Endodermal cell (in vitro differentiated cells): ENCODE results near the gene PSMB2. TPM values are rescaled to one million over a fixed set of nuclear protein-coding genes. Genes with fewer than 3 reads are reported as not detected.

Experiments
- DNase-seq: peaks from one replicate; pipeline ENCODE4 v3.0.0-alpha.2; 2017
- H3K27ac ChIP-seq: 2 replicates; pipeline ENCODE4 v1.5.1; 2013; ENCODE audit warnings: mild to moderate bottlenecking, low read depth, low read length, moderate library complexity
- H3K27me3 ChIP-seq: 2 replicates; pipeline ENCODE4 v1.6.1; 2013; ENCODE audit warnings: mild to moderate bottlenecking, low read length, moderate library complexity; ENCODE audit not compliant: insufficient read depth, control insufficient read depth, poor library complexity, severe bottlenecking
- H3K36me3 ChIP-seq: 2 replicates; pipeline ENCODE4 v1.7.0; 2013; ENCODE audit warnings: mild to moderate bottlenecking, low read length, moderate library complexity; ENCODE audit not compliant: control insufficient read depth, insufficient read depth
- H3K4me1 ChIP-seq: one replicate; pipeline ENCODE4 v1.7.0; 2013; ENCODE audit warnings: low read length; ENCODE audit not compliant: control insufficient read depth, insufficient read depth
- H3K4me3 ChIP-seq: 2 replicates; pipeline ENCODE4 v1.5.1; 2013; ENCODE audit warnings: mild to moderate bottlenecking, low read length, moderate library complexity
- H3K9ac ChIP-seq: 2 replicates; pipeline ENCODE4 v1.6.1; 2013; ENCODE audit warnings: mild to moderate bottlenecking, low read length, moderate library complexity; ENCODE audit not compliant: poor library complexity, severe bottlenecking; ENCODE audit errors: extremely low read depth
- H3K9me3 ChIP-seq: 2 replicates; pipeline ENCODE4 v1.6.1; 2013; ENCODE audit warnings: mild to moderate bottlenecking, low read length, moderate library complexity; ENCODE audit not compliant: control insufficient read depth
- H3K27ac Mint-ChIP-seq: 2 replicates; pipeline ENCODE4 v1.8.0; 2020; ENCODE audit warnings: mixed read lengths
- H3K27me3 Mint-ChIP-seq: 2 replicates; pipeline ENCODE4 v1.8.0; 2021; ENCODE audit warnings: mild to moderate bottlenecking, mixed read lengths; ENCODE audit not compliant: insufficient read depth
- H3K36me3 Mint-ChIP-seq: 2 replicates; pipeline ENCODE4 v1.8.0; 2020; ENCODE audit warnings: low read depth, mixed read lengths
- H3K4me1 Mint-ChIP-seq: 2 replicates; pipeline ENCODE4 v1.8.0; 2020; ENCODE audit warnings: mixed read lengths
- H3K4me3 Mint-ChIP-seq: 2 replicates; pipeline ENCODE4 v1.8.0; 2020; ENCODE audit warnings: mild to moderate bottlenecking, moderate library complexity, mixed read lengths
- H3K9me3 Mint-ChIP-seq: 2 replicates; pipeline ENCODE4 v1.8.0; 2020; ENCODE audit warnings: mild to moderate bottlenecking, mixed read lengths
- CTCF ChIP-seq: fragments of 200-600 bp; sonication (generic); conservative IDR thresholded peaks from 2 replicates; pipeline ENCODE4 v1.5.0; 2021; ENCODE audit warnings: antibody characterized with exemption, mild to moderate bottlenecking
- WGBS, 2 experiments: methylation state at CpG; one replicate each; pipeline versions ENCODE4 v1.1.5 to v1.1.7; 2013; ENCODE audit warnings: missing lambda C conversion rate in 2 of 2, mixed read lengths in 1 of 2; ENCODE audit not compliant: insufficient coverage in 1 of 2, insufficient read length in 1 of 2; 5-methylcytosine and 5-hydroxymethylcytosine counted together
- total RNA-seq, 2 donors: library from RNA; stranded (reverse); fragmentation: NEBNext Ultra II Directional in 1 of 2; extraction: Animal tissue kit (Norgen Biotek cat#: 25700) in 1 of 2; gene quantifications; 2 replicates in 1 of 2; 3 replicates in 1 of 2; pipeline ENCODE4 v1.2.1, GENCODE V29; 2021

Gene PSMB2
- total RNA-seq, 2 donors from 2014 or later = 66.0 to 71.3 TPM

GRCh38 chr1:35561297-35561971 lies 79.9 kb downstream of the PSMB2 start:
- no peaks in the 10 kb centered on the region for H3K27me3 ChIP-seq
- H3K9ac ChIP-seq = no peak overlapping the region
- no peak for TF ChIP-seq CTCF
- no peak for DNase-seq
- no peak overlapping the region for H3K27ac ChIP-seq
- WGBS, 2 experiments = 89 to 98% methylated on average over 6 to 11 of the region's 11 CpGs
- no peaks in the 10 kb centered on the region for H3K9me3 Mint-ChIP-seq
- H3K4me3 Mint-ChIP-seq = no peak overlapping the region
- H3K36me3 ChIP-seq = peaks cover 22% of the 10 kb centered on the region
- H3K27ac Mint-ChIP-seq = no peak overlapping the region
- no peaks in the 10 kb centered on the region for H3K27me3 Mint-ChIP-seq
- H3K4me1 ChIP-seq = peaks cover 4% of the 10 kb centered on the region
- no peak overlapping the region for H3K4me3 ChIP-seq
- peaks cover 25% of the 10 kb centered on the region for H3K36me3 Mint-ChIP-seq
- peaks cover 6% of the 10 kb centered on the region for H3K4me1 Mint-ChIP-seq
- no peaks in the 10 kb centered on the region for H3K9me3 ChIP-seq

DNA sequence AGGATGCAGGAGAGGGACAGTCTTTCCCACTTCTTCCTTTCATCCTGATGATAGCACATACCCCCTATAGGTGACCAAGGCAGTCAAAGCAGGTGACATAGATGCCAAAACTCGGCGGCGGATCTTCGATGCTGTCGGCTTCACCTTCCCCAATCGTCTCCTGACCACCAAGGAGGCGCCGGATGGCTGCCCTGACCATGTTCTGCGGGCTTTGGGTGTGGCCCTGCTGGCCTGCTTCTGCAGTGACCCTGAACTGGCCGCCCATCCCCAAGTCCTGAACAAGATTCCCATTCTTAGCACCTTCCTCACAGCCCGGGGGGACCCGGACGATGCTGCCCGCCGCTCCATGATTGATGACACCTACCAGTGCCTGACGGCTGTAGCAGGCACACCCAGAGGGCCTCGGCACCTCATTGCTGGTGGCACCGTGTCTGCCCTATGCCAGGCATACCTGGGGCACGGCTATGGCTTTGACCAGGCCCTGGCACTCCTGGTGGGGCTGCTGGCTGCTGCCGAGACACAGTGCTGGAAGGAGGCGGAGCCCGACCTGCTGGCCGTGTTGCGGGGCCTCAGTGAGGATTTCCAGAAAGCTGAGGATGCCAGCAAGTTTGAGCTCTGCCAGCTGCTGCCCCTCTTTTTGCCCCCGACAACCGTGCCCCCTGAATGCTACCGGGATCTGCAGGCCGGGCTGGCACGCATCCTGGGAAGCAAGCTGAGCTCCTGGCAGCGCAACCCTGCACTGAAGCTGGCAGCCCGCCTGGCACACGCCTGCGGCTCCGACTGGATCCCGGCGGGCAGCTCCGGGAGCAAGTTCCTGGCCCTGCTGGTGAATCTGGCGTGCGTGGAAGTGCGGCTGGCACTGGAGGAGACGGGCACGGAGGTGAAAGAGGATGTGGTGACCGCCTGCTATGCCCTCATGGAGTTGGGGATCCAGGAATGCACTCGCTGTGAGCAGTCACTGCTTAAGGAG lies 80.8 kb downstream of the PSMB2 start:
- Mint-ChIP-seq H3K4me3 (no peak overlapping the region), H3K4me1 (peaks cover 15% of the 10 kb centered on the region), H3K27ac (no peak overlapping the region), H3K27me3 (no peaks in the 10 kb centered on the region), H3K36me3 (peaks cover 25% of the 10 kb centered on the region), H3K9me3 (no peaks in the 10 kb centered on the region)
- DNase-seq = no peak
- H3K36me3 ChIP-seq = peaks cover 22% of the 10 kb centered on the region
- 92 to 93% methylated on average over 28 to 44 of the region's 44 CpGs for WGBS, 2 experiments
- H3K9me3 ChIP-seq = no peaks in the 10 kb centered on the region
- no peak overlapping the region for H3K27ac ChIP-seq
- peaks cover 2% of the 10 kb centered on the region for H3K4me1 ChIP-seq
- no peak overlapping the region for H3K4me3 ChIP-seq
- H3K9ac ChIP-seq = no peak overlapping the region
- no peaks in the 10 kb centered on the region for H3K27me3 ChIP-seq
- TF ChIP-seq CTCF = no peak

GRCh38 chr1:35559317-35559944 lies 81.9 kb downstream of the PSMB2 start:
- Histone ChIP-seq H3K9ac (no peak overlapping the region), H3K27ac (no peak overlapping the region), H3K4me1 (peaks cover 9% of the 10 kb centered on the region), H3K36me3 (peaks cover 18% of the 10 kb centered on the region), H3K4me3 (no peak overlapping the region), H3K9me3 (no peaks in the 10 kb centered on the region), H3K27me3 (no peaks in the 10 kb centered on the region)
- 92 to 95% methylated on average over 6 to 7 of the region's 7 CpGs for WGBS, 2 experiments
- H3K9me3 Mint-ChIP-seq = no peaks in the 10 kb centered on the region
- TF ChIP-seq CTCF = no peak
- H3K27me3 Mint-ChIP-seq = no peaks in the 10 kb centered on the region
- H3K4me3 Mint-ChIP-seq = no peak overlapping the region
- H3K36me3 Mint-ChIP-seq = peaks cover 21% of the 10 kb centered on the region
- H3K4me1 Mint-ChIP-seq = peaks cover 24% of the 10 kb centered on the region
- no peak for DNase-seq
- no peak overlapping the region for H3K27ac Mint-ChIP-seq
